Measurements from ENCODE around the gene CD79A. TPM values are rescaled to one million over a fixed set of nuclear protein-coding genes. Genes with fewer than 3 reads are reported as not detected.

Gene CD79A
- total RNA-seq, 4 donors from 2014 or later = 2.3 to 33.0 (median 8.2) TPM; not detected in 1

Small RNA genes within 50 kb of the gene (small RNA-seq; reads per million reads assigned to genes)
- 0 reads per million in 4 donors for gene MIR6797

Other genes starting within 250 kb of the CD79A start
- 1,000 to 10,000 TPM in 3 of 4 donors, 10 to 100 TPM in 1; 26.3 to 2,498 (median 1,946) TPM for gene CEACAM7, start 189.0 kb upstream of the CD79A start, total RNA-seq
- 1,000 to 10,000 TPM in 3 of 4 donors, 10 to 100 TPM in 1; 95.5 to 1,964 (median 1,677) TPM for gene CEACAM5, start 168.7 kb upstream of the CD79A start, total RNA-seq
- gene CEACAM6, start 121.7 kb upstream of the CD79A start, total RNA-seq = 100 to 1,000 TPM in 2 of 4 donors, 10 to 100 TPM in 2; 33.8 to 209 (median 104) TPM
- 1 to 10 TPM in 2 of 4 donors, under 1 TPM in 1, not detected in 1; 0.82 to 2.2 (median 1.6) TPM for gene CEACAM3, start 80.7 kb upstream of the CD79A start, total RNA-seq
- not detected for gene LYPD4, start 32.6 kb upstream of the CD79A start, total RNA-seq
- not detected for gene DMRTC2, start 32.2 kb upstream of the CD79A start, total RNA-seq
- gene RPS19, start 17.0 kb upstream of the CD79A start, total RNA-seq = 1,000 to 10,000 TPM in 2 of 4 donors, 100 to 1,000 TPM in 2; 595 to 1,336 (median 1,016) TPM
- gene ARHGEF1, start 5.9 kb downstream of the CD79A start, total RNA-seq = 100 to 1,000 TPM in 2 of 4 donors, 10 to 100 TPM in 2; 64.3 to 215 (median 113) TPM
- gene ERFL, start 51.2 kb downstream of the CD79A start, total RNA-seq = 1 to 10 TPM in 2 of 4 donors, under 1 TPM in 2; 0.27 to 1.9 (median 0.95) TPM
- 100 to 1,000 TPM in 3 of 4 donors, 10 to 100 TPM in 1; 75.6 to 235 (median 165) TPM for gene RABAC1, start 82.0 kb downstream of the CD79A start, total RNA-seq
- 1 to 10 TPM in 2 of 4 donors, under 1 TPM in 1, not detected in 1; 0.20 to 1.1 (median 1.1) TPM for gene ATP1A3, start 117.0 kb downstream of the CD79A start, total RNA-seq
- 10 to 100 TPM in 1 of 4 donors, 1 to 10 TPM in 3; 1.6 to 13.1 (median 3.6) TPM for gene GRIK5, start 192.9 kb downstream of the CD79A start, total RNA-seq
- 10 to 100 TPM in 3 of 4 donors, 1 to 10 TPM in 1; 8.0 to 18.7 (median 16.5) TPM for gene ZNF574, start 198.9 kb downstream of the CD79A start, total RNA-seq